22Rv1 (cell line): Measurements from ENCODE around the gene BNIP1.

ENCODE experiments used
- H3K27ac ChIP-seq: fragments of 450-650 bp; 2 replicates; pipeline ENCODE4 v1.5.1; 2017
- ZFX ChIP-seq: fragments of 450-650 bp; IDR thresholded peaks from 2 replicates; pipeline ENCODE4 v1.6.1; 2017; ENCODE audit warnings: antibody characterized with exemption, borderline replicate concordance
- TF ChIP-seq, protein P1 (sequence below): fragments of 450-650 bp; IDR thresholded peaks from 2 replicates; pipeline ENCODE4 v1.5.1; 2017; ENCODE audit warnings: mild to moderate bottlenecking

The BNIP1 gene

DNA sequence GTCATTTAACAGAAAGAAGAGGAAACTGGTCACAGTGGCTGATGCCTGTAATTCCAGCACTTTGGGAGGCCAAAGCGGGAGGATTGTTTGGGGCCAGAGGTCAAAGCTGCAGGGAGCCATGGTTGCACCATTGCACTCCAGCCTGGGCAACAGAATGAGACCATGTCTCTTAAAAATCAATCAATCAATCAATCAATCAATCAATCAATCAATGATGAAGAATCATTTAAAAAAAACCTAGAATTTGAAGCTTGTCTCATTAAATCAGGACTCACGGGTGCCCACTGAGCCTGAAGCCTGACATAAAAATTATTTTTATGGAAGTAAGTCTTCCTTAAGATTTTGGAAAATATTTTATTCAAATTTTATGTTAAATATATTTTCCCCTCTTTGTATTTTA, 43.9 kb downstream of the BNIP1 start:
- no peak overlapping the region for H3K27ac ChIP-seq
- TF ChIP-seq ZFX: no peak
- TF ChIP-seq, protein P1, sequence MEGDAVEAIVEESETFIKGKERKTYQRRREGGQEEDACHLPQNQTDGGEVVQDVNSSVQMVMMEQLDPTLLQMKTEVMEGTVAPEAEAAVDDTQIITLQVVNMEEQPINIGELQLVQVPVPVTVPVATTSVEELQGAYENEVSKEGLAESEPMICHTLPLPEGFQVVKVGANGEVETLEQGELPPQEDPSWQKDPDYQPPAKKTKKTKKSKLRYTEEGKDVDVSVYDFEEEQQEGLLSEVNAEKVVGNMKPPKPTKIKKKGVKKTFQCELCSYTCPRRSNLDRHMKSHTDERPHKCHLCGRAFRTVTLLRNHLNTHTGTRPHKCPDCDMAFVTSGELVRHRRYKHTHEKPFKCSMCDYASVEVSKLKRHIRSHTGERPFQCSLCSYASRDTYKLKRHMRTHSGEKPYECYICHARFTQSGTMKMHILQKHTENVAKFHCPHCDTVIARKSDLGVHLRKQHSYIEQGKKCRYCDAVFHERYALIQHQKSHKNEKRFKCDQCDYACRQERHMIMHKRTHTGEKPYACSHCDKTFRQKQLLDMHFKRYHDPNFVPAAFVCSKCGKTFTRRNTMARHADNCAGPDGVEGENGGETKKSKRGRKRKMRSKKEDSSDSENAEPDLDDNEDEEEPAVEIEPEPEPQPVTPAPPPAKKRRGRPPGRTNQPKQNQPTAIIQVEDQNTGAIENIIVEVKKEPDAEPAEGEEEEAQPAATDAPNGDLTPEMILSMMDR: no peak

- H3K27ac ChIP-seq: no peak overlapping the region
- TF ChIP-seq, protein P1: no peak
- TF ChIP-seq ZFX: no peak
Observed at GRCh38 chr5:173191015-173191414, 46.7 kb downstream of the BNIP1 start.

- no peak overlapping the region for H3K27ac ChIP-seq
- TF ChIP-seq, protein P1: no peak
- no peak for TF ChIP-seq ZFX
Observed at GRCh38 chr5:173191561-173191960, 47.2 kb downstream of the BNIP1 start.

- TF ChIP-seq ZFX: no peak
- TF ChIP-seq, protein P1: no peak
Observed at GRCh38 chr5:173192561-173192960, 48.2 kb downstream of the BNIP1 start.

GRCh38 chr5:173196133-173196952, 52.0 kb downstream of the BNIP1 start:
- no peak overlapping the region for H3K27ac ChIP-seq
- no peak for TF ChIP-seq ZFX
- TF ChIP-seq, protein P1: no peak

More at GRCh38 chr5:173192561-173192960, 48.2 kb downstream of the BNIP1 start:
- H3K27ac ChIP-seq: no peak overlapping the region

GRCh38 chr5:173197375-173197891, 53.1 kb downstream of the BNIP1 start:
- TF ChIP-seq ZFX: no peak
- TF ChIP-seq, protein P1: no peak
- no peak overlapping the region for H3K27ac ChIP-seq

GRCh38 chr5:173198049-173198448, 53.7 kb downstream of the BNIP1 start:
- no peak overlapping the region for H3K27ac ChIP-seq
- TF ChIP-seq ZFX: no peak
- TF ChIP-seq, protein P1: no peak
